ENCODE results near the gene BMP2K.

GRCh38 chr4:78797777-78798284 lies 21.7 kb downstream of the BMP2K start:
- TF ChIP-seq CTCF (conservative IDR thresholded peaks at IDR 0.05 in 1 of 2, IDR thresholded peaks at IDR 0.05 in 1 of 2; ENCODE audit: extremely low read depth in 1 of 2, insufficient read depth in 1 of 2, low read depth in 1 of 2, low read length in 2 of 2), result no peak
- no peak for TF ChIP-seq EZH2 (IDR thresholded peaks at IDR 0.05; ENCODE audit: borderline replicate concordance, low read length)
